GM20431 (cell line): ENCODE results near the gene HSFX2.
"Not testable (repeated sequence)": the region's sequence is repeated elsewhere in the genome, so short reads cannot be mapped to it uniquely, and the experiment has no call there.

Source experiments
- in situ Hi-C: fragments of 300-500 bp; cut with MseI, MboI; formaldehyde crosslinking; loops from one replicate; pipeline ENCODE4 v1.15.0; 2020; ENCODE audit warnings: low sequenced_read_pairs; ENCODE audit not compliant: unreplicated experiment

The HSFX2 gene, protein sequence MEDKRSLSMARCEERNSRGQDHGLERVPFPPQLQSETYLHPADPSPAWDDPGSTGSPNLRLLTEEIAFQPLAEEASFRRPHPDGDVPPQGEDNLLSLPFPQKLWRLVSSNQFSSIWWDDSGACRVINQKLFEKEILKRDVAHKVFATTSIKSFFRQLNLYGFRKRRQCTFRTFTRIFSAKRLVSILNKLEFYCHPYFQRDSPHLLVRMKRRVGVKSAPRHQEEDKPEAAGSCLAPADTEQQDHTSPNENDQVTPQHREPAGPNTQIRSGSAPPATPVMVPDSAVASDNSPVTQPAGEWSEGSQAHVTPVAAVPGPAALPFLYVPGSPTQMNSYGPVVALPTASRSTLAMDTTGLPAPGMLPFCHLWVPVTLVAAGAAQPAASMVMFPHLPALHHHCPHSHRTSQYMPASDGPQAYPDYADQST

DNA sequence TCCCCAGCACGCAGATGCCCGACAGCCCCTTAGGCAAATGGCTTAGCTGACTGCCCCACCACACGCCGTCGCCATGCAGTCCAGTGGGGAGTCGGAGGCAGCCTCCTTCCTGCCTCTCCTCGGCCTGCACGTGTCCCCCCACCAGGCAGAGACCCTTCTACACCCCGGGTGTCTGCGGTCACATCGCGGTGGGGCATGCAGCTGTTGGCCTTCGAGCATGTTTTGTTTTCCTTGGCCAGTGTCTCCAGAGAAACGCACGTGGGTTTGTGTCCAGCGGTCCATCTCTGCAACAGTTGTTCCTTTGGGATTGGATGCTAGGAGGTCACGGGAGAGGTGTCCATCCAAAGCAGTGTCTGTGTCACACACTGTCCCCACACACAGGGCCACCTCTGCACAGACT lies at the start of gene HSFX2:
Gene HSFX2 (minus strand): TSS at position 101 of the 400 bp plus-strand sequence. CDS start 614 bp downstream, outside the sequence.
- in situ Hi-C loops: not testable (repeated sequence)

DNA sequence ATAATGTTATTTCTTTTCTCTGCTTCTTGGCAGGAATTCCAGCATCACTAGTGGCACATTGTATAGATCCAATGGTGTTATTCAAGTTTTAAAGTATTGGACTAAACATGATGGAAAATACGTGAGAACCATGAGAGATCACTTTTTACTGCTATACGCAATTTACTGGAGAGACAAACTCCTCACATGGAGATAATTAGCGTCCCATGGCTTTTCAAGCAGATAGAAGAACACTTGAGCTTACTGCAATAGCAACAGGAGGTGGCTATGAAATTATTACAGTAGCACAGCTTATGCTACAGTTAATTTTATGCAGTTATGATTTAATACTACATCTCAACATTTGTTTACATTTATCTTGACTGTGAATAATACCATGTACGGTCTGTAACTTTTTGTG lies 48.4 kb upstream of the HSFX2 start:
- in situ Hi-C loops: loop anchor here (25.0 kb wide), 1 partner anchor 131 kb away; the partner anchor contains the start of gene IDS

DNA sequence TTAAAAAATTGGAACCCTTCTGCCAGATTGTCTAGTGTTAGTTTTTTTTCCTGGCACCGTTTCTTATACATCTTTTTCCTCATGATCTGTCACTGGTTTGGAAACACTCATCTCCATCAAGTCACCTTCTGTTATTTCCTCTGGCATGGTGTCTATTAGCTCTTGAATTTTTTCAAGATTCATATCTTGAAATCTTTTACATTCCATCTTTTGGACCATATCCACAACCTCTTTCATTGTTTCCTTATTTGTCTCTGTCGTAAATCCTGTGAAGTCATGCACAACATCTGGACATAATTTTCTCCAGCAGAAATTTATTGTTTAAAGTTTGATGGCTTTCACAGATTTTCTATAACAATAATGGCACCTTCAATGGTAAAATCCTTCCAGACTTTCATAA lies 46.7 kb upstream of the HSFX2 start:
- in situ Hi-C loops: loop anchor here (25.0 kb wide), 1 partner anchor 130 kb away; the partner anchor contains the start of gene IDS

DNA sequence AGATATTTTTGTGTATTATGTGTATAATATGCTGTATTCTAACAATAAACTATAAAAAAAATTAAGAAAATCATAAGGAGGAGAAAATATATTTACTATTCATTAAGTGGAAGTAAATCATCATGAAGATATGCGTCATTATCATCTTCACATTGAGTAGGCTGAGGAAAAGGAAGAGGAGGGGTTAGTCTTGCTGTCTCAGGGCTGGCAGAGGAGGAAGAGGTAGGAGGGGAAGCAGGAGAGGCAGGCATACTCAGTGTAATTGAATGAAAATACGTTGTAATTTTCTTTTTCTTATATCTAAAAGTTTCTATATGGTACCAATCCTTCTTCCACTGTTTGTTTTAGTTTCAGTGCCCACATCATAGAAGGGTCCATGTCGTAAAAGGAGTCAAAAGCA lies 46.3 kb upstream of the HSFX2 start:
- in situ Hi-C loops: loop anchor here (25.0 kb wide), 1 partner anchor 129 kb away; the partner anchor contains the start of gene IDS

DNA sequence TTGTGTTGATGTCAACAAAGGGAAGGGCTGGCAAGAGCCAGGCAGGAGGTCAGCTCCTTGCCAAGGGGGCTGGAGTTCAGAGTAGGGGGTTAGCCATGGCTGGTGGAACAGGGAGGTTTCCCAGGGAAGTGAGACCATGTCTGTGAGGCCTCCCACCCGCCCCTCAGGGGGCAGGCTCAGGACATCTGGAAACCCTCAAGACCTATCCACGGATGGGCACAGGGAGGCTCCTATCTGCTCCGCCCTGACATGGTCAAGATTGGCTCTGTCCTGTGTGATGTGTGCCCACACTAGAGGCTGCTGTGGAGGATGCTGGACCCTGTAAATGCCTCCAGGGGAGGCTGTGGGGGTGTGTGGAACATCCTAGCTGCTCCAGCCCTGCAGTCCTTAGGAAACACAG lies 44.5 kb upstream of the HSFX2 start:
- in situ Hi-C loops: loop anchor here (25.0 kb wide), 1 partner anchor 127 kb away; the partner anchor contains the start of gene IDS

DNA sequence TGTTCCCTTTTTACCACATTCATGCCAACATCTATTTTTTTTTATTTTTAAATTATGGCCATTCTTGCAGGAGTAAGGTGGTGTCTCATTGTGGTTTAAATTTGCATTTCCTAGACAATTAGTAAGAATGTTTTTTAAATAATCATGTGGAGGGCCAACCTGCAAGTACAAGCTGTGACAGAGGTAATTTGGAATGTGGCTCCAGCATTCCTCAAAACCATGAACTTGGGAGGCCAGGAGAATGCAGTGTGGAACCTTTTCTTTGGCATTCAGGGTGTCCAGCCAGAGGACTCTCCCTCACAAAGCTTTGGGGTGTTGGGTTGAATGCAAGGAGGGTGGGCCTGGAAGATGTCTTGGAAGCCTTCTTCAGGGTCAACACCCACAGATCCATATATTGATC lies 43.7 kb upstream of the HSFX2 start:
- in situ Hi-C loops: loop anchor here (25.0 kb wide), 1 partner anchor 127 kb away; the partner anchor contains the start of gene IDS

DNA sequence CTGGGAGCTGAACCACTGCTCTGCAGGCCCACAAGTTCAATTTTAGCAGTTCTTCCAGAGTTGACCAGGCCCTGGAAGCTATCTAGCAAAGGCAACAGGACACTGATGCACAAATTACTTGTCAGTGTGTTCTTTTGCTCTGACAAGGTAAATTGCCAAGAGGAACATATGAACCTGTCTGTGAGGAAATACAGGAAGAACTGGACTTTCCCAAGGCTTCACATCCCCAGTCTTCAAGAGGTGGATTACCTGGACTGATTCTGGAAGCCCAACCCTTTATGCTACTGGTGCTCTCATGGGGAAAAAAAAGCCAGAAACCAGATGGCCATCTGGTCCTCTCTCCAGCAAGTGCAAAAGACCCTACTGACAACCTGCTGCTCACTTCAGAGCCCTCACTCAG lies 38.4 kb upstream of the HSFX2 start:
- in situ Hi-C loops: loop anchor here (25.0 kb wide), 1 partner anchor 121 kb away; the partner anchor contains the start of gene IDS

DNA sequence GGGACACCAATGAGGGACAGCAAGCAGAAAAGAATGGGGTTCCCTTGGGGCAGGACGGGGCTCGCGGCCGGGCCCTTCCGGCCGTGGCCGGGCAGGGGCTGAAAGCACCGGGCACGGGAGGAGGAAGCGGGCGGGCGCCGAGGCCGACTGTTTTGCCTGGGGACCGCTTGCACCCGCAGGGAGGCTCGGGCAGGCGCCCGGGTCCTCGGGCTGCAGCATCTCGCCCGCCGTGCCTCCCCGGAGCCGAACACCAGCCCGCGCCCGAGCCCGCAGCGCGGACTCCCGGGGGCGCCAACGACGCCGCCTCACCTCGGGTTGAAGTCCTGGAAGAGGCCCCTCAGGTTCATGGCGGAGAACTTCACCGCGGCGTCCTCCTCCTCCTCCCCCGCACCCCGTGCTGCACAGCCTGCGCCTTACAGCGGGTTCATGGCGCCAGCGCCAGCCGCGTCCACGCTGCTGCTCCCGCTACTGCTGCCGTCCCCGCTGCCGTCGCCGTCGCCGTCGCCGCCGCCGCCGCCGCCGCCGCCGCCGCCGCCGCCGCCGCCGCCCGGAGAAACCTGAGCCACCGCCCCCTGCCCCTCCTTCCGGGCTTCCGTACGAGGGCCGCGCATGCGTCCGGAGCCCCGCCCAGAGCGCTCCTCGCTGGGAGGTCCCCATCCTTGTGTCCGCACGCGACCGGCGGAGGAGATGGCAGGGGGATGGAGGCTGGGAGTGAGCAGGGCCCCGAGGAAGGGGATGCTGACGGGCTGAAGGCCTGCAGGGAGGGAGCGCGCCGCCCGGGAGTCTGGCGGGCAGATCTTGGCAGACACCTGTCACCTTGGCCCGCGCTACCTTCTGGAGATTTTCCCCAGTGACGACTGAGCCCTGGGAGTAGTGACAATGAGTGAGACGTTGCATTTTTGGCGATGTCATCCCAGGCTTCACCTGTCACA lies 36.4 kb upstream of the HSFX2 start, which contains the start of gene TMEM185A:
Gene TMEM185A (minus strand): TSS at position 559 of the 932 bp plus-strand sequence. CDS start 212 bp downstream, at position 347.
- in situ Hi-C loops: loop anchor here (25.0 kb wide), 1 partner anchor 119 kb away; the partner anchor contains the start of gene IDS

DNA sequence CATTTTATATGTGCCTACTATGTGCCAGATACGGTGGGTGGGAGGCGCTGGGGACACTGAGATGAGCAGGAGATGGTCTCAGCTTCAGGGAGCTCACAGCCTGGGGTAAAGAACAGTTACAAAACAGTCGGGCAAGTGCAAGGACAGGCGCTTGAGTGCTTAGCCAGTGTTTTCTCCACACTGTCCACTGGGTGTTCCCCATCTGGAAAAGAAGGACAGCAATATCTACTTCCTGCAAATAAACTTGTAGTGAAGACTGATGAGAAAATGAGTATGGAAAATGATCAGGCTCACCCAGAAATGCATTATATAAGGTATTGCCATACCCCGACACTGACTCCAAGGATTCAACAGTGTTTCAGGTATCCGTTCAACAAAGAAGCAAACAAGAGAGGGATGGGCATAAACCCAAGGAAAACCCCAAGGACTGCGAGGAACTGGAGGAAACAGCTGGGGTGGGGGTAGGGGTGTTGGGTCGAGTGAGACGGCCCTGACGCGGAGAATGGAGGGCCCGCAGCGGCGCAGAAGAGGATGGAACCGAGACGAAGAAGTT lies 35.6 kb upstream of the HSFX2 start:
- in situ Hi-C loops: loop anchor here (25.0 kb wide), 1 partner anchor 118 kb away; the partner anchor contains the start of gene IDS

DNA sequence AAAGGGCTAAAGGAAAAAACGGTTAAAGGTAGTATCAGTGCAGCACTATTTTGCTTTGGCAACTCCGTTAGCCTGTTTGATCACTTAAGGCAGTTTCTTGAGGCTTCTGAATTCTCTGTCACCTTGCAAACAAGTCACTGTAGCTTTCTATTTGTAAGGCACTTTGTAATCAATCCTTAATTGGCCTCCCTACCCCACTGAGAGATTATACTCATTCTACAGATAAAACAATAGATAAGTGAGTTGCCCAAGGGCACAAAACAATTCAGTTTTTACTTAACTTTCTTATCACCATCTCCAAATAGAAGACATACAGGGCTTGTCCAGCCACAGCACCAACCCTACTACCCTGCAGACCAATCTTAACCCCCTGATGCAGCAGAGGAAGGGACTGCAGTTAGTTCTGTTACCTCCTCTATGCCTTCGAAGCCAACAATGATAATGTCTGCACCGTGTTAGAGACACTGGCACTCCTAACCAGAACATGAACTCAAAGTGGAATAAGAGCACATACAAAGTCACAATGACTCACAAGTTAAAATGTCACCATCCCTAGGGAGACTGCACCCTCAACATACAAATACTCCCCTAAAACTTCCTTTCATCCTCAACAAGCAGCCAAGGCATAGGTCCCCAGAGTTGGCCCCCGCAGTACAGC lies 34.7 kb upstream of the HSFX2 start:
- in situ Hi-C loops: loop anchor here (25.0 kb wide), 1 partner anchor 118 kb away; the partner anchor contains the start of gene IDS

DNA sequence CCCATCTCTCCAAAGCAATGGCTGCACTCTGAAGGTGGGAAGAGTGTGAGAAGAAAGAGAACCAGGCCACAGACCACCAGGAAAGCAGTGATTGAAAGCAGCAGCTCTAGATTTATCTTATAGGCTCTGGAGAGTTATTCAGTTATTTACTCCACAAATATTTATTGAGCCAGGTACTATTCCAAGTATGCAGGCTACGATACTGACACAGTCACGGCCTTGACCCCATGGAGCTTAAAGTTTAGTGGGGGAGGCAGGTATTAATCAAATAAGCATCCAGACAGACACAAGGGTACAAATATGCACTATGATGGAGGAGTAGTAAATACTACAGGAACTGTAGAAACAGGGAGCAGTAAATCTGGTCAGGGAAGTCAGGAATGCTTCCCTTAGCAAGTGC lies 33.7 kb upstream of the HSFX2 start:
- in situ Hi-C loops: loop anchor here (25.0 kb wide), 1 partner anchor 116 kb away; the partner anchor contains the start of gene IDS

DNA sequence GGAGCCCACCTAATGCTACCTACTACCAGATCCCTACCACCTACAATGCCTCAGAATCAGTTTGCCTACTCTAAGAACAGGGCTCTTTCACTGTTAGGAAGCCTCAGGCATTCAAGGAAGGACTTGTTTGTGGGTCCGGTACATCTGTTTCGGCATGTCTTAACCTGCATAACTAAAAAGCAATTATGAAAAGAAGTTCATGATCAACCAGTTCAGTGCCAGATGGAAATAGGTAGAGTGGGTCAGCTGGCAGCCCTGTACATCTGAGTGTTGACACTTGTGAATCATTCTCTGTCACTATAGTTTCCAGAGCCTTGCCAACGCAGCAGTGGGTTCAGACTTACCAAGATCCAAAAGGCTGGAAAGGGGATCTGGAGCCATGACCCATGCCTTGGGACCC lies 33.2 kb upstream of the HSFX2 start:
- in situ Hi-C loops: loop anchor here (25.0 kb wide), 1 partner anchor 116 kb away; the partner anchor contains the start of gene IDS

DNA sequence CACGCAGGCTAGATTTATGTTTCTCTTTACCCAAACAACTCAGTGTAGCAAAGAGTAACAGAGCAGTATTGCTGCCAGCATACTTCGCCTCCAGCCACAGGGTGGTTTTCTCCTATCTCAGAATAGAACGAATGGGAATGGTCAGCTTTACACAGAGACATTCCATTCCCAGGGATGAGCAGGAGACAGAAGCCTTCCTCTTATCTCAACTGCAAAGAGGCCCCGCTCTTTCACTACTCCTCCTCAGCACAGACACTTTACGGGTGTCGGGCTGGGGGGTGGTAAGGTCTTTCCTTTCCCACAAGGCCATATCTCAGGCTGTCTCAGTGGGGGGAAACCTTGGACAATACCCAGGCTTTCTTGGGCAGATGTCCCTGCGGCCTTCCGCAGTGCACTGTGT lies 31.7 kb upstream of the HSFX2 start:
- in situ Hi-C loops: loop anchor here (25.0 kb wide), 1 partner anchor 115 kb away; the partner anchor contains the start of gene IDS

DNA sequence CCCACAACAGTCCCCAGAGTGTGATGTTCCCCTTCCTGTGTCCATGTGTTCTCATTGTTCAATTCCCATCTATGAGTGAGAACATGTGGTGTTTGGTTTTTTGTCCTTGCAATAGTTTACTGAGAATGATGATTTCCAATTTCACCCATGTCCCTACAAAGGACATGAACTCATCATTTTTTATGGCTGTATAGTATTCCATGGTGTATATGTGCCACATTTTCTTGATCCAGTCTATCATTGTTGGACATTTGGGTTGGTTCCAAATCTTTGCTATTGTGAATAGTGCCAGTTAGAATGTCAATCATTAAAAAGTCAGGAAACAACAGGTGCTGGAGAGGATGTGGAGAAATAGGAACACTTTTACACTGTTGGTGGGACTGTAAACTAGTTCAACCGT lies 24.5 kb upstream of the HSFX2 start:
- in situ Hi-C loops: not testable (repeated sequence)

DNA sequence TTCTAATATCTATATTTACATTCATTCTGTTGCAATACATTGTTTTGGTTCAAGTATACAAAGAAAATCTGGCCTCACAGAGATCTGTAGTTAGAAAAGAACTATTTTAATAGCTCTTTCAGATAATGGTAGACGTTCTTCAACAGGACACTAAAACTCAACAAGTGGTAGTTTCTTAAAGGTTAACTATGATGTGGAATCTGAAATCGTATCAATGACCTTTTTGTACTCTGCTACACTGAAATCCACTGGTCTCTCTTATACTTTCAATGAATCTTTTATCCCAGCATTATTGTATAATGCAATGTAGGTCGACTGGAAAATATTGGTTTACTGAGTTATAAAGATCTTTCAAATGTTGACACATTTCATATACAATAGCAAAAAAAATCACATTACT lies 23.8 kb upstream of the HSFX2 start:
- in situ Hi-C loops: no loop called here

DNA sequence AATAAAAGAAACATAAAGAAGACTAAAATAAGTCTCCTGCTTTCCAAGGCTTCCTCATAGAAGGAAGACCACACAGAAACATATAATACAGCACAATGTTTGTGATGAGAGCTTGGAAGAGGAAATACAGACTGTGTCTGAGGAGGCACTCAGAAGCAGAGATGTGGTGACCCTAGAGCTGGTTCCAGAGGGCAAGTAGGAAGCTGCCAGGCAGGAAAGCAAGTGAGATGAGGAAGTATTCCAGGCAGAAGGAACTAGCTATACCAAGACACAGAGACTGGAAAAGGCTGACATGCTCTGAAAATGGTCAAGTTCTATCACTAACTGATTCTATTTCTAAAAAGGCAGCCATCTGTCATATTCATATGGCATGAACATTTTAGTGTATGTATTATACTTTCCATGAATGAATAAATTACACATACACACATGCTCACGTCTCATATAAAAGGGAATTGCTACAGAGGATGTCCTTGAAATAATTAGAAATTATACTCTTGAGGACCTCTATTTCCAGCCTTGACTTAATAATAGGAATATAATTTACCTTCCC lies 16.6 kb upstream of the HSFX2 start:
- in situ Hi-C loops: no loop called here

DNA sequence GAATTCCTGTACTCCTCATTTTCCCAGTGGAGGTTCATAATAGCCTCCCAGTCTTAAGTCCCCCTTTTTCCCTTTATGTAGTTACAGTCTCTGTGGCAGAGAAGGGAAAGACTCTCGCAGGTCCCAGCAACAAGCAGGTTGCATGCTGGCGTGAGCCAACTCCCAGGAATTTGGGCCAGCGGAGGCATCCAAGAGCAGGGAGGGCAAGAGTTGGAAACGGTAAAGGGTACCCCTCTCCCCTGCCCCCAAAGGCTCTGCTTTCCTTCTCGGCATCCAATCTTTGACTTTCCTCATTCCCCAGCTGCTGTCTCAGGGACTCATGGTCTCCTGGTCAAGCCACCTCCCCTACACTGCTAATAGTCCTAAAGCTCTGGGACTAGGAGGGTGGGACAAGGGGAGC lies 15.4 kb upstream of the HSFX2 start:
- in situ Hi-C loops: no loop called here

DNA sequence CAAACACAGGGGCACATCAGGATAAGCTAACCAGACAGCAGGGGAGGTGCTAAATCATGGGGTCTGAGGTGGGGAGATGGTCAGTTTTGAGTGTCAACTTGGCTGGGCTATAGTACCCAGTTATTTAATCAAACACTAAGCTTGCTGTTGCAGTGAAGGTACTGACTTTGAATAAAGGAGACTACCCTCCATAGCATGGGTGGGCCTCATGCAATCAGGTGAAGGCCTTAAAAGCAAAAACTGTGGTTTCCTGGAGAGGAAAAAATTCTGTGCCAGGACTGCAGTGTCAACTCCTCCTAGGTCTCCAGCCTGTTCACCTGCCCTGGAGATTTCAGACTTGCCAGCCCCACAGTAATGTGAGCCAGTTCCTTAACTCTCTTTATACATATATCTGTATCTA lies 12.6 kb upstream of the HSFX2 start:
- in situ Hi-C loops: no loop called here
